GM12865 (cell line): ENCODE results near the gene GSC.

Experiments
- DNase-seq: peaks from one replicate; pipeline ENCODE4 v3.0.0; 2010; ENCODE audit warnings: low read depth
- H3K4me3 ChIP-seq: 2 replicates; pipeline ENCODE4 v1.5.1; 2011; ENCODE audit warnings: mild to moderate bottlenecking, low read depth, low read length, control low read depth
- CTCF ChIP-seq: IDR thresholded peaks from 2 replicates; pipeline ENCODE4 v1.5.1; 2011; ENCODE audit warnings: low read length, control low read depth, low read depth, inconsistent platforms; ENCODE audit not compliant: insufficient read depth; ENCODE audit errors: missing control alignments

The GSC gene

GRCh38 chr14:94796278-94796677 lies 26.4 kb upstream of the GSC start:
- no peak for TF ChIP-seq CTCF
- no peak for DNase-seq
- no peak overlapping the region for H3K4me3 ChIP-seq

- no peak for TF ChIP-seq CTCF
- no peak for DNase-seq
- no peak overlapping the region for H3K4me3 ChIP-seq
Observed at GRCh38 chr14:94795372-94795771, 25.5 kb upstream of the GSC start.

- TF ChIP-seq CTCF: no peak
- no peak for DNase-seq
Observed at GRCh38 chr14:94793901-94794300, 24.0 kb upstream of the GSC start.

GRCh38 chr14:94787655-94788054 lies 17.7 kb upstream of the GSC start:
- TF ChIP-seq CTCF: no peak
- H3K4me3 ChIP-seq: no peak overlapping the region

More at GRCh38 chr14:94793901-94794300, 24.0 kb upstream of the GSC start:
- no peak overlapping the region for H3K4me3 ChIP-seq

GRCh38 chr14:94787092-94787491 lies 17.2 kb upstream of the GSC start:
- DNase-seq: no peak
- no peak overlapping the region for H3K4me3 ChIP-seq
- no peak for TF ChIP-seq CTCF

More at GRCh38 chr14:94787655-94788054, 17.7 kb upstream of the GSC start:
- DNase-seq: no peak

- H3K4me3 ChIP-seq: no peak overlapping the region
- DNase-seq: no peak
- TF ChIP-seq CTCF: no peak
Observed at GRCh38 chr14:94780536-94781399, 10.9 kb upstream of the GSC start.

- no peak for TF ChIP-seq CTCF
- no peak for DNase-seq
- no peak overlapping the region for H3K4me3 ChIP-seq
Observed at GRCh38 chr14:94779713-94780112, 9.8 kb upstream of the GSC start.
